ENCODE measurements around the gene NOTCH3.

NOTCH3 gene

GRCh38 chr19:15159251-15159650 is 41.5 kb downstream of the NOTCH3 start:
- DNase-seq: no peak

- DNase-seq: no peak
Observed at GRCh38 chr19:15156391-15156790, 44.4 kb downstream of the NOTCH3 start.

- DNase-seq: no peak
Observed at GRCh38 chr19:15155296-15155695, 45.5 kb downstream of the NOTCH3 start.

GRCh38 chr19:15154002-15154612 is 46.7 kb downstream of the NOTCH3 start:
- DNase-seq: no peak

GRCh38 chr19:15149737-15150136 is 51.1 kb downstream of the NOTCH3 start:
- no peak for DNase-seq

- no peak for DNase-seq
Observed at GRCh38 chr19:15147090-15147489, 53.7 kb downstream of the NOTCH3 start.

- DNase-seq: no peak
Observed at GRCh38 chr19:15144046-15144646, 56.6 kb downstream of the NOTCH3 start.

GRCh38 chr19:15142313-15142712 is 58.5 kb downstream of the NOTCH3 start:
- no peak for DNase-seq

GRCh38 chr19:15141143-15141542 is 59.7 kb downstream of the NOTCH3 start:
- no peak for DNase-seq

GRCh38 chr19:15138427-15138826 is 62.4 kb downstream of the NOTCH3 start:
- DNase-seq: no peak

GRCh38 chr19:15137777-15138176 is 63.0 kb downstream of the NOTCH3 start:
- no peak for DNase-seq

GRCh38 chr19:15136234-15136954 is 64.4 kb downstream of the NOTCH3 start:
- no peak for DNase-seq

- DNase-seq: no peak
Observed at GRCh38 chr19:15129856-15130585, 70.8 kb downstream of the NOTCH3 start.

- no peak for DNase-seq
Observed at GRCh38 chr19:15128162-15128770, 72.5 kb downstream of the NOTCH3 start.

GRCh38 chr19:15126131-15126910 is 74.5 kb downstream of the NOTCH3 start:
- no peak for DNase-seq

- DNase-seq: peak; percentile 94
Observed at GRCh38 chr19:15125232-15126067, 75.3 kb downstream of the NOTCH3 start.

- DNase-seq: no peak
Observed at GRCh38 chr19:15124572-15125231, 76.1 kb downstream of the NOTCH3 start.

- DNase-seq: no peak
Observed at GRCh38 chr19:15123900-15124299, 76.9 kb downstream of the NOTCH3 start.

GRCh38 chr19:15123031-15123890 is 77.5 kb downstream of the NOTCH3 start:
- no peak for DNase-seq

Measured in GOT3 (cell line).